ENCODE data around the gene PIKFYVE.
"Not testable (repeated sequence)": the region's sequence is repeated elsewhere in the genome, so short reads cannot be mapped to it uniquely, and the experiment has no call there.

Gene PIKFYVE

DNA sequence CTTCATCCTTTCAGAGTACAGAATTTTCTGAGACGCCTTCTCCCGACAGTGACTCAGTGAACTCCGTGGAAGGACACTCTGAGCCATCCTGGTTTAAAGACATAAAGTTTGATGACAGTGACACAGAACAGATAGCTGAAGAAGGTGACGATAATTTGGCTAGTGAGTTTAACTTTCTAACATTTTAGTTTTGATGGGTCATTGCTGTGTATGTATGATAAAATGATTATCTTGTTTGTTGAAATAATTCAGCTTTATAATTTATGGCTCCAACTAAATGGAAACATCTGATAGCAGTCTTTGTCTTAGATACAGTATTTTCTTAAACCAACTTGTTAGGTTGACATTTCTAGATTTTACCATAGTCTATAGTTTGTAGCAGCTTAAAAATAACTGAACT, 38.1 kb downstream of the PIKFYVE start:
- DNase-seq = no peak

DNA sequence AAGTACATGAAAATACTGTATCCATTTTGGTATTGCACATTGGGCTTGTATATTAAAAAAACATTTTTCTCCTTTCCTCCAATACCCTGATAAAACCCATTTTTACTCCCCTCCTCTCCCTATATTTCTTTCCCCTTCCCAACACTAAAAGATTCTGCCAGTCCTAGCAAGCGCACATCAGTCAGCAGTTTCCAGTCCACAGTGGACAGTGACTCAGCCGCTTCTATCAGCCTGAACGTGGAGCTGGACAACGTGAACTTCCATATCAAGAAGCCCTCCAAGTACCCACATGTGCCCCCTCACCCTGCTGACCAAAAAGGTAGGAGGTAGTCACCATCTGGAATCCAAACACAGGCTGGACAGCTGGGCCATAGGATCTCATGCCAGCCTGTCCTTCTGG, 38.6 kb downstream of the PIKFYVE start:
- no peak for DNase-seq

DNA sequence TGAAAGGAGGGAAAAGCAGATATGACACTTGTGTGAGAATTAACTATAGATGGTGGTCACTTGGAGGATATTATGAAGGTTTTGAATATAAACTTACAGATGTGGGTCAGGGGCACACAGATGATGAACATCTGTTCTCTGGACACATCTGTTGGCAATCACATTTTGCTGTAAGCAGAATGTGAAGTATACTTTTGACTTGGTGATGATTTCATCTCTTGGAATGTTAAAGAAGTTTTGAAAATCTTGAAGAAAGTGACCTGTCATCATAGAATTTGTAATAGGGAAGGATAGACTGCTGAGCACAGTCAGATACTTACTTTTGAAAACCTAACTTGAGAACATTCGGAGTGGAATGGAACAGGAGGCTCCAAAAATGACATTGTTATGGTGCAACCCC, 40.2 kb downstream of the PIKFYVE start:
- DNase-seq = no peak

DNA sequence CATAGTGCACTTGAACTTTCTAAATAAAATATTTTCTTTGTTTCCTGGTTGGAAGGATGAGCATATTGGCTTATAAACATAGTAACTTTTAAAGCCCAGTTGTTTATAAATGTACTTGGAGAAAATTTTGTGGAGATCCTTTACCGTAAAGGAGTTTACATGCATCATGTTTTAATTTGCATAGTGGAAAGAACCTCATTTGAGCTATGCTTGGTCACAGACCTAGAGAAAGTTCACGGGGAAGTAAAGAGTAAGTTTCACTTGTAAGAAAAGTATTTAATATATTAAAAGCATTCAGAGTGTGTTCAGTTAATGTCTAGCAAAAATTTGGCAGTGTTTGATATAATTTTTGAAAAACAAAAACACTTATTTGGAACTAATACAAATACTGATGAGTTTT, 45.3 kb downstream of the PIKFYVE start:
- DNase-seq = no peak

DNA sequence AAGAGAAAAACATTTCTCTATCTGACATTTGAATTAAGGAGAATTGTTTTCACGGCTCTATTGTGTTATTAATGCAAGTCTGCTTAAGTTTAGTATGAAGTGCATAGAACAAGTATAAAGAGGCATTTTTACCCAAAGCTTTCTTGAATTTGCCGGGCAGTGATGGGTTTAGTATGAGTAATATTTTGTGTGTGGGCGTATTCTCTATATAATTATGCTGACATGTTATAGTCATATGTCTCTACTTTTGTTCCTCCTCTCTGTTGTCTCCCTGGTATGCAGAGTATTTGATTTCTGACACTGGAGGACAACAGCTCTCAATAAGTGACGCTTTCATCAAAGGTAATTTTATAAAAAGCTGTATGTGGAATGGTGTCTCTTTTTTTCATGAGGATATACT, 45.9 kb downstream of the PIKFYVE start:
- DNase-seq = no peak

DNA sequence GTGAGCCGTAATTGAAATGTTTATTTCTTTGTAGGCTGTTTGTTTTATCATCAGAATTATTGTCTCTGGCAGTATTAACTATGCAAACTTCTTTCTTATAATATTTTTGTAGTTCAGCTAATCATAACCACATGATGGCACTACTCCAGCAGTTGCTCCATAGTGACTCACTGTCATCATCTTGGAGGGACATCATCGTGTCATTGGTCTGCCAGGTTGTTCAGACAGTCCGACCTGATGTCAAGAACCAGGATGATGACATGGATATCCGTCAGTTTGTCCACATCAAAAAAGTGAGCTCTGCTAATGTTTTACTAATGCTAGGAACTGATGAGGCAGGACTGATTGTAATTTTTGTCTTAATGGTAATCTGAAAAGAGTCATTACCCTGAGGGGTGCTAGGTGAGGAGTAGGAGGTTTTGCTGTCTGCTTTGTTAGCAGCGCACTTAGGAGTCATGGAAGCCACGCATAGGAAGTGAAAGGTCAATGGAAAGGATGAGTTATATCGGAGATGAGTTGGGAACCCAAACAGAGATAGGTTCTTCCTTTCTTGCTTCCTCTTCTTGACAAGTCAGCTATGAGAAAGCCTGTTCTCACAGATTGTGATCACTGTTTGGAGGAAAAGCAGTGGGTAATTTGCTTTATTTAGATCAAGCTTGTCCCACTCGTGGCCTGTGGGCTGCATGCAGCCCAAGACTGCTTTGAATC, 49.2 kb downstream of the PIKFYVE start:
- no peak for DNase-seq

DNA sequence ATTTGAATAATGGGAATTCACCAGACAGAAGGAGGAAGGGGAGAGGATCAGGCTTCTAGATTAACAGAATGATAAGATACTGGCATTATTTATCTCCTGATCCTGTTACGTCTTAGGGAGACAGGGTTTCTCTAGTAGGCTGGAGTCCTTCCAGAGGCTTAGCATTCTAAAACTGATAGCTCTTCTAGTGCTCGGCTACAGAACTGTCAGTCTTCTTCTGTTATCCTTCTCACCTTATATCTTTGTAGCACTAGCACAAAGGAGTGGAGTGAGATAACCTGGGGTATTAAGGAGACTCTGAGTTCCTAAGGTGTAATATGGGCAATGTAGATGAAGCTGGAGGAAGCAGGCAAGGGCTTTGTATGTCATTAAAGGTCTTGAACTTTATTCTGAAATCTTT, 52.1 kb downstream of the PIKFYVE start:
- no peak for DNase-seq

DNA sequence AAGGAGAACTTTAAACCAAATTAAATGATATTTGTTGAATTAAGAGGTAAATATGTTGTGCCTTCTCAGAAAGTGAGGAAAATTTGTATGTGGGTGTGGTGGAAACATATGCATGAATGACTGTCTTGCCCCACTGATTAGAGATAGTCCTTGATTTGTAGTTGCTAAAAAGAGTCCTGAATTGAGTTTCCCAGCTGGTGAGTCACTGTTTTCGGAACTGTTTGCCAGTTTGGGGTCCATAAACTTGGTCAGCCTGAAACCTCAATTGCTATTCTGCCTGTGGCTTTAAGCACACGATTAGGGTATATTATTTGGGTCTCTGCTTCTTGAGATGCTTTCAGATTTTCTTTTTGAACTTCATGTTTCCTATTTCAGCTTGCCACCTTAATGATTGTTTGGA, 53.3 kb downstream of the PIKFYVE start:
- no peak for DNase-seq

DNA sequence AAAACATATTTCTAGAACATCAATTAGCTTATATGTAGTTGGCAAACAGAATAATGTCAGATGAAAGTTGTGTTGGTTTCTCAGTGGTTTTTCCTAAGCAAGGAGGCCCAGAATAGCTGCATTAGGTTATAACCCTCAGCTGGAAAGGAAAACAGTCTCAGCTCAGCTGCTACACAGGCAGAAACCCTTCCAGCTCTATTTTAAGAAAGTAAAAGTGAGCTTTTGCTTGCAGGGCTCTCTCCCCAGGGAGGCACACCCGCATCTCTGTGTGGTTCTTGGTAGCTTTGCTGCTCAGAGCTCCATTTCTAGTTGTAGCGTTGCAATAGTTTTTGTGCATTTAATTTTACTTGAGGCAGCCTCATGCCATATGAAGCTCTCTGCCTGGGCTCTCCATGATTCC, 54.6 kb downstream of the PIKFYVE start:
- DNase-seq = no peak

DNA sequence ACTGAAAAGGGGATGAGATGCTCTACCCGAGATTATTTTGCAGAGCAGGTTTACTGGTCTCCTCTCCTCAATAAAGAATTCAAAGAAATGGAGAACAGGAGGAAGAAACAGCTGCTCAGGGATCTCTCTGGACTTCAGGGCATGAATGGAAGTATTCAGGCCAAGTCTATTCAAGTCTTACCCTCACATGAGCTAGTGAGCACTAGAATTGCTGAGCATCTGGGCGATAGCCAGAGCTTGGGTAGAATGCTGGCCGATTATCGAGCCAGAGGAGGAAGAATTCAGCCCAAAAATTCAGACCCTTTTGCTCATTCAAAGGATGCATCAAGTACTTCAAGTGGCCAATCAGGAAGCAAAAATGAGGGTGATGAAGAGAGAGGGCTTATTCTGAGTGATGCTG, 60.0 kb downstream of the PIKFYVE start:
- no peak for DNase-seq

DNA sequence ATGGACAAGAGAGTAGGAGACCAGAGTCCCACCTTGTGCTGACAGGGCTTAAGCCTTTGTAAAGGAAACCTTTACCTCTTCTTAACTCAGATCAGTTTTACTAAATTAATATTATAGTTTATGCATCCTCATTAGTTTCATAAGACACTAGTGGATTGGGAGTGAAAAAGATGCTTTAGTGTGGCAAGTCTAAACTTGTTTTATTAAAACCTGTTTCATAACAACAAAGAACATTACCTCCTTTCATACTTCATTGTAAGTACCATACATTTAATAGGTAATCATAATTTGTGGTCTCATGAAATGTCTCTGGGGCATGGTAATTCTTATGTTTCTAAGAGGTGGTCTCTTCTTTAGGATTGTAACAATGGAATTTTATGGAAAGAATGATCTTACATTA, 63.4 kb downstream of the PIKFYVE start:
- DNase-seq = no peak

DNA sequence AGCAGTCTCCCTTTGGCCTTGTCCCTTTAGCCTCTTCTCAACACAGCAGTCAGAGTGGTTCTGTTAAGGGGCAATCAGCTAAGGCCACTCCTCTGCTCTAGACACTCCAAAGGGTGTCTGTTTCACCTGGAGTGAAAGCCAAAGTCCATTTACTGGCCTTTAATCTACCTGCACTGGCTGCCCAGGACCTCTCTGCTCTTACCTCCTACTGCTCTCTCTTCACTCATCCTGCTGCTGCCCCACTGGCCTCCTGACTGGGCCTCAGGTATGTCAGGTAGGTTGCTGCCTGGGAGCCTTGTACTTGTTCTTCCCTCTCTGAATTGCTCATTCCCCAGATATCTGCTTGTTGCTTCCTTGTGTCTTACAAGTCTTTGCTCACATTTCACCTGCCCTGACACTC, 68.2 kb downstream of the PIKFYVE start:
- DNase-seq = no peak

DNA sequence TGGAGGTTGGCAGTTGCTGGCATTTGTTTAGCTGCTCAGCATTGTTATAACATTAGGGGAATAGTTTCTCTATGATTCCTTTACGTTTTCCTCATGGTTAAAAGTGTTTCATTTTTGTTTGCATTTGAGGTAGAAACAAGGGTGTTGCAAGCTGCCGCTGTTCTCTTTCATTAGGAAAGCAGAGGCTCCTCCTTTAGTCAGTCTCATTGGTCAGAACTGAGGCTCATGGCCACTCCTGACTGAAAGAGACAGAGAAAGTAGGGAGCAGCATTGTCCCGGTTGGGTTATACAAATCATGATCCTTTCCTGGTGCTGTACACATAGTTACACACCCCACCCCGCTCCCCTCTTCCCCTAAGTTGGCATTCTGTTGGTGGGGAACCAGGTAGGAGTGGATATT, 80.7 kb downstream of the PIKFYVE start:
- DNase-seq = no peak

DNA sequence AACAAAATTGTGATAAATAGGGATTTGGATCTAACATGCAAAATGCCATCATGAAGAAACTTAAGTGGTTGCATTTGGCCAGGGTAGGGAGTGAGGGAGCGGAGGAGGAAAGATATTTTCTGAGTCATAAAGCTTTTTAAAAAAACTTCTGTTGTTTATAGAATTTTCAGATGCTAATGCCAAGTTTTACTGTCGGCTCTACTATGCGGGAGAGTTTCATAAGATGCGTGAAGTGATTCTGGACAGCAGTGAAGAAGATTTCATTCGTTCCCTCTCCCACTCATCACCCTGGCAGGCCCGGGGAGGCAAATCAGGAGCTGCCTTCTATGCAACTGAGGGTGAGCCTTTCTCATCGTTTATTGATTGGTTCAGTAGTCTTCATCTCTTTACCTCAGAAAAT, 84.6 kb downstream of the PIKFYVE start:
- no peak for DNase-seq

DNA sequence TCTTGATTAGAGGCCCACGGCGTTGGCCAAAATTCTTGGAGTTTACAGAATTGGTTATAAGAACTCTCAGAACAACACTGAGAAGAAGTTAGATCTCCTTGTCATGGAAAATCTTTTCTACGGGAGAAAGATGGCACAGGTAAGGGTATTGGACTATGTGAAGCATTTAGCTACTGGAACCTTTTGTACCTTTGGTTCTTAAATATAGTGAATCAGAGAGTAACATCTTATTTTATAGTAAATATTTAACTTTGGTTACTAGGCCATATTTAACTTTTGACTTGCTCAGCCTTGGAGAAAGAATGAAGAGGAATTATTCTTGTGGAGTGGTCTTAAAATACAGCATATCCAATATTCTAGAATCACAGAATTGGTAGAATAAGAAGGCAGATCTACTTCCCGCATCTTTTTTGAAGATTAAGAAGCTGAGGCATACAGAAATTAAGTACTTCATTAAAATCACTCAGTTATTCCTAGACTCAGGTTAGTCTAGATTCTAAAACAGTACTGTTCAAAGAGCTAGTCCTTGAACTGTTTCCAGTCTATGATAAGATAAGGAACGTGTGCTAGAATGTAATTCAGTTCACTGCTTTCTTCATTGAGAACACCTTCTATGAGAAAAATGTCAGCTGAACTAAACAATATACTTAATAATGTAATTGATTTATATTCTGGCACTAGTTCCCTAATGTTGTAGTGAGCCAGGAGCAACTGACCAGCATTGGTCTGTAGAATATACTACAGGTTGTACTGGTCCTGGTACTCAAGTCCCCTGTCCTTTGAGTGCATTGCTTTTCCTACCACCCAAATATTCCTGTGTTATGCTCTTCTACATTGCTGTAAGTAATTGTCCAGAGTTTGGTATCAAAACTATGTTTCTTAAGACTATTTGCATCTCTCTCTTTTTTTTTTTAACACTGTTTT, 86.9 kb downstream of the PIKFYVE start:
- DNase-seq = no peak

DNA sequence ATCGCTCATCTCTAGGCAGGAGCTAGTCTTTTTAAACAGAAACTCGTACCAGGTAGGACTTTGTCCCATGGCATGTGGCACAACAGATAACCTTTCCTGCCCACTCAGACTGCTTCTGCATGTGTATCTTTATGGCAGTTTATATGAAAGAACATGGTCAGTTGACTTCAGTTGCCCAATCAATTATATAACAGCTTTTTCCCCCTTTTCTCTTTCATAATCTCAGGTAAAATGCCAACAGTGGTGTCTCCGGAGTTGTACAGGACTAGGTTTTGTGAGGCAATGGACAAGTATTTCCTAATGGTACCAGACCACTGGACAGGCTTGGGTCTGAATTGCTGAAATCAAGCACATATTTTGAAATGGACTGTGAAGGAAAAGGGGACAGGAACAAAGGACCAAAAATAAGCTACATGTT, 88.9 kb downstream of the PIKFYVE start:
- DNase-seq = no peak

DNA sequence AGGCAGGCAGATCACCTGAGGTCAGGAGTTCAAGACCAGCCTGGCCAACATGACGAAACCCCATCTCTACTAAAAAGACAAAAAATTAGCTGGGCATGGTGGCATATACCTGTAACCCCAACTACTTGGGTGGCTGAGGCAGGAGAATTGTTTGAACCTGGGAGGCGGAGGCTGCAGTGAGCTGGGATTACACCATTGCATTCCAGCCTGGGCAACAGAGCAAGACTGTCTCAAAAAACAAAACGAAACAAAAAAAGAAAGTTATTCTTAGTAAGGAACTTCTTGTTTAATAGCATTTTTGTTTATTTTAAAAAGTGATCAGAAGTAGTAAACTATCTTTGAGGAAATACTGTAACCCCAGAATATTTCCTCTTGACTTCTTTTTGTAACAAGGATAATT, 90.4 kb downstream of the PIKFYVE start:
- DNase-seq = not testable (repeated sequence)

DNA sequence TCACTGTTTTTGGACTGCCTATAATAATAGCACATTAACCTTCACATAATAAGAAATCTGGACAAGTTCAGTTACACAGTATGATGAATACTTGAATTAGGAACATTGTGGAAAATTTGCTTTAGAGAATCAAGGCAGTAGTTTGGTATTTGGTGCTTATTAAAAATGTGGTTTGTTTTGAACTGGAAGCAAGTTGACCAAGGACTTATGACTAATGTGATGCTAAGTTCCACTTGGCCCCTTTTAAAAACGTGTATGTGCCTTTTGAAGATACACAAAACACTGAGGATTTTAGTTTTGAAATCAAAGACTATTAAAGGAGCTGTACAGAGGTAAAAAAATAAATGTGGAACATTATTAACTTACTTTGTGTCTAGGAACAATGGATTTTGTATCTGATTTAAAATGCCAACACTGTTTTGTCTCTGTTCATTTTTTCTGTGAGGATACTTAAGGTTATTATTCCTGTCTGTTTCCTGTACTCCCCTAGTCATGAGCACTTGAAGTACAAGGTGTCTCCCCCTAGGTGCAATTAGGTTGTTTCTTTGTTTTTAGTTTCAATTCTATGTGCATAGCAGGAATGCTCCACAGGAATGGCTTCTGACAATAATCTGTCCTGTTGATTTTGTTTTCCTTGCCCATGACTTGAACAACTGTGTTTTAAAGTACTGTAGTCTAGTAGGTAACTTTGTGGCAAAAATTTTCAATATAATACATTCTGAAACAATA, 91.0 kb downstream of the PIKFYVE start:
- no peak for DNase-seq

DNA sequence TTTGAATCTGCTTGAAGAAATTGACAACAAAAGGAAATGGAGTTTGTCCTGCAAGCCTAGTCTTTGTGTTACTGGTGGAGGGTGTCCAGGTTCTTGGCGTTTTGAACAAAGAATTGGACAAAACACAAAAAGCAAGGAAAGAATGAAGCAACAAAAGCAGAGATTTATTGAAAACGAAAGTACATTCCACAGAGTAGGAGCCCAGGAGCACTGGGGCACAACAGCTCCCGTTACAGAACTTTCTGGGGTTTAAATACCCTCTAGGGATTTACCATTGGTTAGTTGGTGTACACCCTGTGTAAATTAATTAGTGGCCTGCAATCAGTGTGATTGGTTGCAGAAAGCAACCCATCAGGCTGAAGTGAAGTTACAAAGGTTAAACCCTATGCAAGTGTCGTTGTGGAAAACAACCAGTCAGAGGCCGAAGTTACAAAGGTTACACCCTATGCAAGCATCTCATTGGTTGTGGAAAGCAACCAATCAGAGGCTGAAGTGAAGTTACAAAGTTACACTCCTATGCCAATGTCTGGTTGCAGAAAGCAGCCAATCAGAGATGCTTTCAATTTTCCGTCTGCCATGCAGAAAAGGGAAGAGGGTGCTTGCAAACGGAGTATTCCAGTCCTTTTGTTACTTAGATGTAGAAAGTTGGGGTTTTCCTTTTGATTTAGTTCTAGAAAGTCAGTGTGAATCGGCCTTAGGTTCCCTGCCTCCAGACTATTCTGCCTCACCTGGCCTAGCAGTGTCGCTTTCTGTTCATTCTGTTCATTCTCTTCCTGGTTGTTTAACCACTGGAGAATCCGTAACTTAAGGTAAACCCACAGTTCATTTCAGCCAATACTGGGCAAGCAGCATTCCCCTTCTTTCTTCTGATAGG, 92.9 kb downstream of the PIKFYVE start:
- no peak for DNase-seq

DNA sequence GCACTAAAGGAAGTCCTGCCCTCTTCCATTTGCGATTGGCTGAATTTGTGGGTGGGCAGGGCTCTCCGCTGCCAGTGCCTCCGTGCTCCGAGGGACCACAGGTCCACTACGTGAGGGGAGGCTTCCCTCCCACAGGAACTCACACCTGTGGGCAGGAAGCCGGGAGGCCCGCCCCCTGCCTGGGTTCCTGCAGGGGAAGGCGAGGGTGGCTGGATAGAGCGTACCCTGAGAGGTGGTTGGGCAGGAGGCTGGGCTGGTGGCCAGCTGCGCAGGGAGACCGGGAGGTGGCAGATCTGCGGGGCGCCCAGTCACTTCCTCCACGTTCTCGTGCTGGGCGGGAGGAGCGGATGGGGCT, 93.6 kb downstream of the PIKFYVE start:
- no peak for DNase-seq

DNA sequence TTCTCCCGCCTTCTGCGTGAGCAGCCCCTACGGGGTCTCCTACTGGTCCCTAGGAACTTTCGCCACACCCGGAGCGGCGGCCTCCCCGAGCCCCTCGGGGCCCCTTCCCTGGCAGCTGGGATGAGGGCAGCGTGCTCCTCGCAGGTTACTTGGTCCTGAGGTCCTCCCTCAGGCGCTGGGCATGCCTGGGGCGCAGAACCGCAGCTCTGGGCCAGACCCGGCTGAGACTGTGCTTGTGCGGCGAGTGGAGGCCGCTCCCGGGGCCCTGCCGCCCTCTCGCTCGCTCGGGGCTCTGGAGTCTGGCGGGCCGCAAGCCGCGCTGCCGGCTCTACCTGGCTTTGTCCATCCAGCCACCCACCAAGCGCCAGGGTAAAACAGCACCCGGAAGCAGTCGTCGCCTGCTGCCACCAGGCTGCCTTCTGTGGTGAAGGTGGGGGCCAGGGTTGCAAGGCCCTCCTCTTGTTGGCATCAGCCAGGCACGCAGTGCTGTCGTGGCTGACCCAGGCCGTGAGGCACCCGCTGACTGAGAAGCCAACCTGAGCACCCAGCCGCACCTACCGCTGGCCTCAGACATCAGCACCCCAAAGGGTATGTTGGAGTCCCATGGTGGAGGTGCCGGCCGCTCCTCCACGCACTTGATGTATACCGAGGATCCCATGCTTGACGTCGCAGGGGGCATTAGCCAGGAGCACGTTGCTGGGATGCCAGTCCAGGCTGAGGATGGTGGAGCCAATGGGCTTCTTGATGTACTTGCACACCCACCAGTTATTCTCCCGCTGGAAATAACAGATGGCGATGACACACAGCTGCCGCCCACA, 94.4 kb downstream of the PIKFYVE start:
- no peak for DNase-seq

DNA sequence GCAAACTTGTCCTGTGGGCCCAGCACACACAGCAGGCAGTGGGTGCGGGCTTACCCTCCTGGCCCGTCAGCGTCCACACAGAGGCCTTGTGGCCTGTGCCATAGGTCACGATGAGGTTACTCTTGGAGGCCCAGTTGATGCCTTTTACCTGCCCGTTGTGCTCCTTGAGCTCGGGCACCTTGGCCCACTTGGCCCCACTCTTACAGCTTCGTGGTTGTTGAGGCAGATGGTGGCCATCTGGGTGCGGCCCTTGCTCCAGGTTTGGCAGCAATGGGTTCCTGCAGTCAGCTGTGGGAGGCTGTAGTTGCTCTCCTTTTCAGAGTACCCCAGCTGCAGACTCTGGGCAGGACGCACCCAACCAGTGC, 95.0 kb downstream of the PIKFYVE start:
- DNase-seq = no peak
